Embryonic facial prominence (tissue), 1 donor: ENCODE data around the gene HOXC4.
A peak's percentile ranks its signal among the peaks of the same experiment; 100 is the strongest.

Experiments
- DNase-seq: peaks from one replicate; pipeline ENCODE4 v3.0.0-alpha.2; 2016; ENCODE audit errors: extremely low spot score

The HOXC4 gene

DNA sequence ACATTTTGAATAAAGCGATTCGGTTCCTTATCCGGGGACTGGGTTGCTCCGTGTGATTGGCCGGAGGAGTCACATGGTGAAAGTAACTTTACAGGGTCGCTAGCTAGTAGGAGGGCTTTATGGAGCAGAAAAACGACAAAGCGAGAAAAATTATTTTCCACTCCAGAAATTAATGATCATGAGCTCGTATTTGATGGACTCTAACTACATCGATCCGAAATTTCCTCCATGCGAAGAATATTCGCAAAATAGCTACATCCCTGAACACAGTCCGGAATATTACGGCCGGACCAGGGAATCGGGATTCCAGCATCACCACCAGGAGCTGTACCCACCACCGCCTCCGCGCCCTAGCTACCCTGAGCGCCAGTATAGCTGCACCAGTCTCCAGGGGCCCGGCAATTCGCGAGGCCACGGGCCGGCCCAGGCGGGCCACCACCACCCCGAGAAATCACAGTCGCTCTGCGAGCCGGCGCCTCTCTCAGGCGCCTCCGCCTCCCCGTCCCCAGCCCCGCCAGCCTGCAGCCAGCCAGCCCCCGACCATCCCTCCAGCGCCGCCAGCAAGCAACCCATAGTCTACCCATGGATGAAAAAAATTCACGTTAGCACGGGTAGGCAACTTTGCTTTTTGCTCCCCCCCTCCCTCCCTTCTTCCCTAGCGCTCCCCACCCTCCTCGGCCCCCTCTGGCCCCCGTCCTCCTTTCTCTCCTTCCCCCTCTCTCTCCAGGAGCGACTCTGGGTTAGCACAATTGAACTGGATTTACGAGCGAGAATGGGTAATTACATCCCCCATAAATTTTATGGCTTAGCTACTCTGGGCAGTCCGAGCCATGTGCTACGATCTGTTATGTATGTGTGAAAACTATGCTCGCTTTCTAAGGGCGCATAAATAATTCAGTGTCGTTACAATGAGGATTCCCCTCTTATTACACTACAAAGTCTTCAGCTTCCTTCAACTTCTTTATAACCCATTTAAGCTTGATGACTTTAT lies at the start of gene HOXC4:
Gene HOXC4, plus strand, starts transcription at position 85 of the 991 bp plus-strand sequence. Its CDS starts 88 bp downstream, at position 173.
- DNase-seq: no peak

- no peak for DNase-seq
Measured at GRCh38 chr12:54004063-54004840, 49.4 kb upstream of the HOXC4 start.

DNA sequence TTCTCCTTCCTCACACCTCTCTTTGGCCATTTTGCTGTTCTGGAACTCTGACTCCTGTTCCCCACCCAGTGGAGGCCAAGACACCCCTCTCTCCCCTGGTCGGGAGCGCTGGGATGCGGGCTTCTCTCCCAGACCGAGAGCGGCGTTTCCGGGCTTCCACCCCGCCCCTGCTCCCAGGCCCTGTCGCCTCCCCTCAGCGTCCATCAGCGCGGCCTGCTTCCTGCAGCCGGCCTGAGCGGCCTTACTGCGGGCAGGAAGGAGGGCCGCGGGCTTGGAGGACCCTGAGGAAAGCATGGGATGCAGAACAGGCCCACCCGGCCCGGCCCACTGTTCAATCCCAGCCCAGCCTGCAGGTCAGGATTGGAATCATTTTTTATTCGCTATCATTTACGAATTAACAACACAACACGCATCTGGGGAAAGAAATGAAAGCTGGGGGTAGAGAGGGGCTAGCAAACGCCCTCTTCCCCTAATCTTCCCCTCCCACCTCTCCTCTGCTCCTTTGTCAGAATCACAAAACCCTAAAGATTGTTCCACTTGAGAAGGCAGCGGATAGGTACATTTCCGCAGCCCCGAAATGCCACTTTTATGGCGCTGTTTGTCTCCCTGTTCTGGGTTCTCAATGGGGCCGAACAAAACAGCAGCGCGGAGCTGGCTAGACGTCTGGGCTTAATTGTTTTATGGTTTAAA lies 48.6 kb upstream of the HOXC4 start:
- DNase-seq: no peak

- DNase-seq: no peak
Measured at GRCh38 chr12:54005531-54005852, 48.1 kb upstream of the HOXC4 start.

GRCh38 chr12:54005853-54006558 lies 47.6 kb upstream of the HOXC4 start:
- peak; percentile 29 for DNase-seq

GRCh38 chr12:54006559-54007220 lies 46.9 kb upstream of the HOXC4 start:
- no peak for DNase-seq

- no peak for DNase-seq
Measured at GRCh38 chr12:54007538-54008259, 45.9 kb upstream of the HOXC4 start.

- no peak for DNase-seq
Measured at GRCh38 chr12:54008260-54008552, 45.4 kb upstream of the HOXC4 start.

GRCh38 chr12:54009171-54010052 lies 44.2 kb upstream of the HOXC4 start:
- no peak for DNase-seq

GRCh38 chr12:54010053-54010971 lies 43.3 kb upstream of the HOXC4 start:
- DNase-seq: no peak

DNA sequence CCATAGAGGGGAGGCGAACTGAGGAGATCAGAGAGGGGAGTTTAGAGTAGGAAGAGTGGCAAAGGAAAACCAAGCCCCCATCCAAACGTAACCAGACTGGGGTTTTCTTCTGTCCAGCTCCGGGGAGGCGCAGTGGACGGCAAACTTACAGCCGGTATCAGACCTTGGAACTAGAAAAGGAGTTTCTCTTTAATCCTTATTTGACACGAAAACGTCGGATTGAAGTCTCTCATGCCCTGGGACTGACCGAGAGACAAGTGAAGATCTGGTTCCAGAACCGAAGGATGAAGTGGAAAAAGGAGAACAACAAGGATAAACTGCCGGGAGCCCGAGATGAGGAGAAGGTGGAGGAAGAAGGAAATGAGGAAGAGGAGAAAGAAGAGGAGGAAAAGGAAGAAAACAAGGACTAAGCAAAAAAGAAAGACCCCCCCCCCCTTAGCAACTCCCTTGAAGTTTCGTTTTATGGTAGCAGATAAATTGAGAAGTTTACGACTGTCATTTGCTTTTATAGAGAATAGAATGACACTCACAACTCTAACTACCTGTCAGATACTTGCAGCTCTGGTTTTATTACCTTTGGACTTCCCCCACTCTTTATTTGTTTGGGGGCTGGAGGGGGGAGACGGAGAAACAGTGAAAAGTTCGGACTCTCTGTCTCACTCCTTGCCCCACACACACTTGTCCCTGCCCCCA lies 42.5 kb upstream of the HOXC4 start:
- no peak for DNase-seq

- no peak for DNase-seq
Measured at GRCh38 chr12:54011665-54012532, 41.7 kb upstream of the HOXC4 start.

- DNase-seq: no peak
Measured at GRCh38 chr12:54012631-54013409, 40.8 kb upstream of the HOXC4 start.

GRCh38 chr12:54014377-54015017 lies 39.1 kb upstream of the HOXC4 start:
- no peak for DNase-seq
